HCT116 (cell line): ENCODE results near the gene TACC2. TPM values are rescaled to one million over a fixed set of nuclear protein-coding genes. Genes with fewer than 3 reads are reported as not detected.

Experiments used
- ATAC-seq: fragments of 200-7000 bp; cut with Tn5 transposase; 2 replicates; pipeline ENCODE4 v1.9.1; 2020; ENCODE audit warnings: mild to moderate bottlenecking, moderate library complexity
- BruUV-seq: library from RNA; stranded (reverse); fragments of 400-500 nt; replicated peaks from 2 replicates; lab custom pipeline; 2021; lab: Mats Ljungman, UMichigan
- CTCF ChIA-PET: fragments of 300-600 bp; sonication (Branson Sonifier 250); formaldehyde crosslinking; loops from one replicate; lab custom pipeline; 2021; ENCODE audit warnings: antibody characterized with exemption; lab: Charles Lee
- POLR2A ChIA-PET: fragments of 300-600, 350-600 bp; sonication (Branson Sonifier 250); formaldehyde crosslinking; loops from one replicate; lab custom pipeline; 2021; ENCODE audit warnings: antibody characterized with exemption; lab: Charles Lee
- RAD21 ChIA-PET, 2 experiments: fragments of 300-600 bp; sonication (Branson Sonifier 250); formaldehyde crosslinking; loops; one replicate each; lab custom pipeline; 2023; ENCODE audit warnings: low total read pairs in 2 of 2; ENCODE audit not compliant: uncharacterized antibody in 2 of 2, unreplicated experiment in 2 of 2, low non-redundant PET in 1 of 2; lab: Charles Lee
- DNase-seq: peaks from one replicate; pipeline ENCODE4 v3.0.0-alpha.2; 2010; ENCODE audit warnings: low read depth, low spot score
- H2AFZ ChIP-seq: fragments of 200-600 bp; shearing (Covaris generic), sonication (generic); 2 replicates; pipeline ENCODE4 v1.6.1; 2017; ENCODE audit warnings: low read depth, mixed run types, mixed read lengths, antibody characterized with exemption, low read length; ENCODE audit not compliant: poor library complexity, severe bottlenecking
- H3K27ac ChIP-seq: 2 replicates; pipeline ENCODE4 v1.5.1; 2012; ENCODE audit warnings: low read depth, low read length
- H3K27me3 ChIP-seq: fragments of 200-600 bp; sonication (generic); 2 replicates; pipeline ENCODE4 v1.6.1; 2016; ENCODE audit warnings: mixed run types, low read length, mixed read lengths; ENCODE audit not compliant: insufficient read depth
- H3K36me3 ChIP-seq, 2 experiments: fragments of 200-500 bp in 1 of 2; fragments of 200-600 bp in 1 of 2; sonication (Bioruptor generic) in 1 of 2; sonication (generic) in 1 of 2; 2 replicates each; pipeline versions ENCODE4 v1.5.1 to v1.6.1; 2014 to 2016; ENCODE audit warnings: low read length in 2 of 2, inconsistent platforms in 1 of 2, mixed read lengths in 1 of 2, mixed run types in 1 of 2; ENCODE audit not compliant: insufficient read depth in 2 of 2, control insufficient read depth in 1 of 2
- H3K4me1 ChIP-seq, 2 experiments: fragments of 200-600 bp in 1 of 2; sonication (generic) in 1 of 2; 2 replicates each; pipeline versions ENCODE4 v1.5.1 to v1.6.1; 2012 to 2017; ENCODE audit warnings: low read length in 2 of 2, inconsistent platforms in 1 of 2, mild to moderate bottlenecking in 1 of 2, mixed read lengths in 1 of 2, mixed run types in 1 of 2, moderate library complexity in 1 of 2; ENCODE audit not compliant: insufficient read depth in 2 of 2, control insufficient read depth in 1 of 2
- H3K4me2 ChIP-seq: fragments of 200-600 bp; sonication (generic); 2 replicates; pipeline ENCODE4 v1.6.1; 2017; ENCODE audit warnings: mixed run types, low read length, mixed read lengths
- H3K4me3 ChIP-seq, 2 experiments: fragments of 200-600 bp in 1 of 2; sonication (generic) in 1 of 2; replicated peaks in 1 of 2; 2 replicates each; pipeline ENCODE4 v1.5.1; 2011 to 2016; ENCODE audit warnings: low read length in 2 of 2, control low read depth in 1 of 2, low read depth in 1 of 2, mild to moderate bottlenecking in 1 of 2, mixed read lengths in 1 of 2, mixed run types in 1 of 2
- H3K79me2 ChIP-seq: fragments of 200-600 bp; sonication (generic); 2 replicates; pipeline ENCODE4 v1.6.1; 2017; ENCODE audit warnings: mild to moderate bottlenecking, mixed run types, low read length, moderate library complexity, mixed read lengths; ENCODE audit not compliant: insufficient read depth
- H3K9ac ChIP-seq: fragments of 200-600 bp; sonication (generic); 2 replicates; pipeline ENCODE4 v1.6.1; 2016; ENCODE audit warnings: low read length, mixed read lengths
- H3K9me2 ChIP-seq: fragments of 200-600 bp; sonication (generic), shearing (Covaris generic); 2 replicates; pipeline ENCODE4 v1.6.1; 2017; ENCODE audit warnings: mixed run types, mild to moderate bottlenecking, moderate library complexity; ENCODE audit not compliant: insufficient read depth
- H3K9me3 ChIP-seq, 2 experiments: fragments of 200-500 bp in 1 of 2; fragments of 200-600 bp in 1 of 2; sonication (Bioruptor generic) in 1 of 2; sonication (generic) in 1 of 2; 2 replicates each; pipeline ENCODE4 v1.6.1; 2014 to 2017; ENCODE audit warnings: low read length in 2 of 2, mixed read lengths in 2 of 2, inconsistent platforms in 1 of 2, low read depth in 1 of 2, mild to moderate bottlenecking in 1 of 2, mixed run types in 1 of 2, moderate library complexity in 1 of 2; ENCODE audit not compliant: control insufficient read depth in 1 of 2, insufficient read depth in 1 of 2
- H4K20me1 ChIP-seq: fragments of 200-600 bp; sonication (generic), shearing (Covaris generic); 2 replicates; pipeline ENCODE4 v1.6.1; 2017; ENCODE audit warnings: mixed run types, mild to moderate bottlenecking, moderate library complexity; ENCODE audit not compliant: insufficient read depth
- ATF3 ChIP-seq: IDR thresholded peaks from 2 replicates; pipeline ENCODE4 v1.6.1; 2012
- CBX3 ChIP-seq: IDR thresholded peaks from 2 replicates; pipeline ENCODE4 v1.6.1; 2012; ENCODE audit warnings: low read depth
- CEBPB ChIP-seq: IDR thresholded peaks from 2 replicates; pipeline ENCODE4 v1.6.1; 2012; ENCODE audit warnings: low read depth
- CTCF ChIP-seq, 3 experiments: fragments of 200-600 bp in 1 of 3; sonication (generic) in 1 of 3; IDR thresholded peaks in 2 of 3; conservative IDR thresholded peaks in 1 of 3; 2 replicates each; pipeline ENCODE4 v1.5.1; 2012 to 2017; ENCODE audit warnings: low read depth in 2 of 3, low read length in 2 of 3, antibody characterized with exemption in 1 of 3, borderline replicate concordance in 1 of 3, control low read depth in 1 of 3, mild to moderate bottlenecking in 1 of 3, mixed read lengths in 1 of 3, mixed run types in 1 of 3, moderate library complexity in 1 of 3; ENCODE audit not compliant: insufficient read depth in 1 of 3
- EGR1 ChIP-seq: IDR thresholded peaks from 2 replicates; pipeline ENCODE4 v1.6.1; 2012; ENCODE audit warnings: low read depth
- ELF1 ChIP-seq: IDR thresholded peaks from 2 replicates; pipeline ENCODE4 v1.6.1; 2012; ENCODE audit warnings: low read depth, borderline replicate concordance
- EZH2phosphoT487 ChIP-seq: fragments of 200-600 bp; IDR thresholded peaks from 2 replicates; pipeline ENCODE4 v1.6.1; 2018; ENCODE audit warnings: antibody characterized with exemption, borderline replicate concordance
- FOSL1 ChIP-seq: IDR thresholded peaks from 2 replicates; pipeline ENCODE4 v1.6.1; 2012; ENCODE audit warnings: low read depth
- JUND ChIP-seq: IDR thresholded peaks from 2 replicates; pipeline ENCODE4 v1.6.1; 2012
- MAX ChIP-seq: IDR thresholded peaks from 2 replicates; pipeline ENCODE4 v1.6.1; 2012
- POLR2A ChIP-seq: IDR thresholded peaks from 2 replicates; pipeline ENCODE4 v1.7.0; 2011; ENCODE audit warnings: borderline replicate concordance; ENCODE audit not compliant: insufficient read depth, insufficient read length; ENCODE audit errors: extremely low read depth
- POLR2AphosphoS5 ChIP-seq: IDR thresholded peaks from 2 replicates; pipeline ENCODE4 v1.6.1; 2011; ENCODE audit warnings: mild to moderate bottlenecking, low read depth, low read length, moderate library complexity
- RAD21 ChIP-seq: IDR thresholded peaks from 2 replicates; pipeline ENCODE4 v1.6.1; 2012; ENCODE audit warnings: low read depth, mild to moderate bottlenecking
- SIN3A ChIP-seq: IDR thresholded peaks from 2 replicates; pipeline ENCODE4 v1.6.1; 2012; ENCODE audit warnings: low read depth
- SP1 ChIP-seq: IDR thresholded peaks from 2 replicates; pipeline ENCODE4 v1.6.1; 2012; ENCODE audit warnings: low read depth
- TCF7L2 ChIP-seq: IDR thresholded peaks from 2 replicates; pipeline ENCODE4 v1.7.0; 2011; ENCODE audit warnings: borderline replicate concordance, inconsistent platforms; ENCODE audit not compliant: insufficient read depth, insufficient read length; ENCODE audit errors: extremely low read depth
- YY1 ChIP-seq: IDR thresholded peaks from 2 replicates; pipeline ENCODE4 v1.6.1; 2011; ENCODE audit warnings: low read length, low read depth, moderate library complexity, mild to moderate bottlenecking; ENCODE audit not compliant: insufficient replicate concordance; ENCODE audit errors: extremely low read depth
- ZNF274 ChIP-seq: fragments of 200-500 bp; sonication (Bioruptor generic); IDR thresholded peaks from 2 replicates; pipeline ENCODE4 v1.6.1; 2014; ENCODE audit warnings: mild to moderate bottlenecking, low read depth, low read length, inconsistent platforms
- intact Hi-C: fragments of 100-400 bp; cut with micrococcal nuclease; formaldehyde crosslinking; loops from 2 replicates; pipeline ENCODE4 v1.10.0; 2022
- total RNA-seq: library from RNA; stranded (reverse); gene quantifications from one replicate; pipeline ENCODE4 v1.2.1, GENCODE V29; 2021; ENCODE audit not compliant: unreplicated experiment

TACC2 gene
- total RNA-seq, 1 experiment from 2014 or later: 38.6 TPM

- BruUV-seq: no TSS peak
- Histone ChIP-seq H2AFZ (no peak overlapping the region), H3K4me2 (no peak overlapping the region), H4K20me1 (no peaks in the 10 kb centered on the region), H3K9me3 (no peaks in the 10 kb centered on the region), H3K4me3 (no peak overlapping the region), H3K9me2 (no peaks in the 10 kb centered on the region), H3K27ac (no peak overlapping the region), H3K4me1 (no peaks in the 10 kb centered on the region), H3K79me2 (no peaks in the 10 kb centered on the region), H3K36me3 (0 out of 4 replicates have a peak, but pooled peaks cover 0 to 3% of the 10 kb centered on the region in 2 experiments), H3K9ac (no peak overlapping the region), H3K27me3 (no peaks in the 10 kb centered on the region)
- ChIA-PET RAD21 (no interaction called here), CTCF (no interaction called here), POLR2A (no interaction called here)
- no peak for DNase-seq
- intact Hi-C loops: no loop called here
- ATAC-seq: no peak
- no peak for TF ChIP-seq JUND
Measured at GRCh38 chr10:122233857-122234348, 244.9 kb downstream of the TACC2 start.

GRCh38 chr10:122234416-122234815, 245.5 kb downstream of the TACC2 start:
- ChIA-PET POLR2A (no interaction called here), CTCF (no interaction called here), RAD21 (no interaction called here)
- Histone ChIP-seq H3K9me2 (no peaks in the 10 kb centered on the region), H3K36me3 (0 out of 4 replicates have a peak, but pooled peaks cover 0 to 3% of the 10 kb centered on the region in 2 experiments), H3K9me3 (no peaks in the 10 kb centered on the region), H2AFZ (no peak overlapping the region), H3K79me2 (no peaks in the 10 kb centered on the region), H4K20me1 (no peaks in the 10 kb centered on the region), H3K27ac (no peak overlapping the region), H3K4me3 (no peak overlapping the region), H3K4me2 (no peak overlapping the region), H3K4me1 (no peaks in the 10 kb centered on the region), H3K9ac (no peak overlapping the region), H3K27me3 (no peaks in the 10 kb centered on the region)
- intact Hi-C loops: no loop called here
- no peak for ATAC-seq
- DNase-seq: no peak
- no peak for TF ChIP-seq SIN3A
- no peak for TF ChIP-seq RAD21
- TF ChIP-seq CBX3: no peak
- no peak for TF ChIP-seq CEBPB
- TF ChIP-seq TCF7L2: no peak
- TF ChIP-seq POLR2A: no peak
- TF ChIP-seq EGR1: no peak
- TF ChIP-seq MAX: no peak
- no peak for TF ChIP-seq FOSL1
- no peak for TF ChIP-seq SP1
- TF ChIP-seq YY1: no peak
- no peak for TF ChIP-seq POLR2AphosphoS5
- TF ChIP-seq EZH2phosphoT487: no peak
- TF ChIP-seq ZNF274: no peak
- no peak for TF ChIP-seq CTCF (IDR thresholded peaks at IDR 0.05 in 2 of 3, conservative IDR thresholded peaks at IDR 0.05 in 1 of 3; ENCODE audit: borderline replicate concordance in 1 of 3, insufficient read depth in 1 of 3, low read depth in 2 of 3, low read length in 2 of 3)
- TF ChIP-seq ELF1: no peak
- no peak for TF ChIP-seq ATF3
- TF ChIP-seq JUND: no peak
- no TSS peak for BruUV-seq
